ENCODE data around the gene SEC22B. TPM values are rescaled to one million over a fixed set of nuclear protein-coding genes. Genes with fewer than 3 reads are reported as not detected.
"Not testable (repeated sequence)": the region's sequence is repeated elsewhere in the genome, so short reads cannot be mapped to it uniquely, and the experiment has no call there.

SEC22B gene
- polyA plus RNA-seq, 2 donors = 9.8 to 10.0 TPM

DNA sequence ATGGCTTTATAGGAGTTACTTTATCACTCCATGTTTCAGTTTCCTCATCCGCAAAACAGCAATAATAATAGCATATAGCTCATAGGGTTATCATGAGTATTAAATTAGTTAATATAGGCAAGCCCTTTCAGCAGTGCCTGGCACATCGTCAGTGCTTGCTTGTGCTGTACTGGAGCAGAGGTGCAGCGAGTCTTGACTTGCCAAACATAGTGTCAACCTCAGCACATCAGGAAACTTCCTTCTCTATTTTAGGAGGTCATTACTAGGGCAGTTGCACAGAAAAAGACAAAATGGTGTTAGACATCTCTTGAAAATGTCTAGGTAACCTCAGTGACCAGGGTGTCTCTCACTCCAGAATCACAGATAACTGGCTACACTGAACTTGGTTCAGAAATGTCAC lies 72.6 kb downstream of the SEC22B start:
- H3K9me3 ChIP-seq (ENCODE audit: control insufficient read depth in 2 of 2, insufficient read depth in 1 of 2, low read depth in 1 of 2, low read length in 1 of 2); H3K27me3 ChIP-seq (ENCODE audit: control insufficient read depth in 1 of 2, insufficient read depth in 2 of 2, low read length in 2 of 2); H3K4me1 ChIP-seq (ENCODE audit: control insufficient read depth in 2 of 2, insufficient read depth in 2 of 2, low read length in 1 of 2); H3K27ac ChIP-seq (ENCODE audit: low read depth in 2 of 2, low read length in 1 of 2); H3K4me3 ChIP-seq (ENCODE audit: low read depth in 1 of 2, low read length in 2 of 2); H3K36me3 ChIP-seq (ENCODE audit: control insufficient read depth in 2 of 2, insufficient read depth in 2 of 2, low read length in 1 of 2): not testable (repeated sequence)
- WGBS, 2 donors = no CpG with 5 or more reads among the region's 3 CpGs

DNA sequence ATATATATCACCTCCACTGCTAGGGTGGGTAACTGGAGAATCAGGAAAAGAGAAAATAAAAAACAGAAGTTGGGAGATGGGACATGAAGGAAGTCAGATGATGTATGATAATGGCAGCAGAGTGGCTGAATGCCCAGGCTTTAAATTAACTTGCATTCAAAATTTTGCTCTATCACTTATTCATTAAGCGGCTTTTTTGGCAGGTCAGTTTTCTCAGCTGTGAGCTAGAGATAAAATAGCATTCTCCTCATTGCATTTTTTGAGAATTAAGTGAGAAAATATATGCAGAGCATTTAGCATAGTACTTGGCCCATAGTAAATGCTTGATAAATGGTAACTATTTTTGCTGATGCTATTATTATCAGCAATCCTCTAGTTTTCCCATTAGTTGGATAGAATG lies 74.7 kb downstream of the SEC22B start:
- WGBS, 2 donors = 85 to 86% methylated on average over 1 of the region's 1 CpG
- not testable (repeated sequence) for H3K4me3 ChIP-seq (ENCODE audit: low read depth in 1 of 2, low read length in 2 of 2); H3K4me1 ChIP-seq (ENCODE audit: control insufficient read depth in 2 of 2, insufficient read depth in 2 of 2, low read length in 1 of 2); H3K36me3 ChIP-seq (ENCODE audit: control insufficient read depth in 2 of 2, insufficient read depth in 2 of 2, low read length in 1 of 2); H3K27me3 ChIP-seq (ENCODE audit: control insufficient read depth in 1 of 2, insufficient read depth in 2 of 2, low read length in 2 of 2); H3K9me3 ChIP-seq (ENCODE audit: control insufficient read depth in 2 of 2, insufficient read depth in 1 of 2, low read depth in 1 of 2, low read length in 1 of 2); H3K27ac ChIP-seq (ENCODE audit: low read depth in 2 of 2, low read length in 1 of 2)

Other genes with a start within 250 kb of the SEC22B start
- gene NOTCH2, start 106.9 kb downstream of the SEC22B start, polyA plus RNA-seq = 10 to 100 TPM; 12.5 TPM
- gene NBPF8, start 238.5 kb upstream of the SEC22B start, polyA plus RNA-seq = 1 to 10 TPM; 5.2 to 9.4 TPM

All from esophagus (tissue), 2 donors.